Sigmoid colon (tissue), 7 donors: ENCODE data around the gene ADAMTS2. TPM values are rescaled to one million over a fixed set of nuclear protein-coding genes. Genes with fewer than 3 reads are reported as not detected.
A peak's percentile ranks its signal among the peaks of the same experiment; 100 is the strongest.

ENCODE experiments used
- DNase-seq: peaks from one replicate; pipeline ENCODE4 v3.0.0-alpha.2; 2019
- H3K27ac ChIP-seq, 4 donors: fragments of 200-600 bp; sonication (generic); one replicate each; pipeline ENCODE4 v1.5.1; 2016 to 2019; ENCODE audit warnings: mild to moderate bottlenecking in 1 of 4
- H3K27me3 ChIP-seq, 3 donors: fragments of 200-600 bp; sonication (generic); one replicate each; pipeline ENCODE4 v1.5.1; 2019; ENCODE audit warnings: mild to moderate bottlenecking in 1 of 3
- H3K36me3 ChIP-seq, 4 donors: fragments of 200-600 bp; sonication (generic); one replicate each; pipeline ENCODE4 v1.5.1; 2016 to 2019
- H3K4me1 ChIP-seq, 4 donors: fragments of 200-600 bp; sonication (generic); one replicate each; pipeline ENCODE4 v1.5.1; 2017 to 2019
- H3K4me3 ChIP-seq, 4 donors: fragments of 200-600 bp; sonication (generic); one replicate each; pipeline ENCODE4 v1.5.1; 2017 to 2019; ENCODE audit warnings: mild to moderate bottlenecking in 2 of 4, moderate library complexity in 1 of 4
- H3K9me3 ChIP-seq, 4 donors: fragments of 200-600 bp in 3 of 4; sonication (generic) in 3 of 4; one replicate each; pipeline versions ENCODE4 v1.5.1 to v1.6.1; 2013 to 2019
- EP300 ChIP-seq, 4 donors: sonication (generic); formaldehyde crosslinking; IDR thresholded peaks; one replicate each; pipeline ENCODE4 v1.6.1; 2017; ENCODE audit warnings: antibody characterized with exemption in 4 of 4
- POLR2A ChIP-seq, 2 donors: fragments of 450-650 bp; IDR thresholded peaks; one replicate each; pipeline ENCODE4 v1.6.1; 2016; ENCODE audit warnings: antibody characterized with exemption in 2 of 2, mild to moderate bottlenecking in 2 of 2, moderate library complexity in 2 of 2
- POLR2AphosphoS5 ChIP-seq, 4 donors: sonication (generic); formaldehyde crosslinking; IDR thresholded peaks; one replicate each; pipeline ENCODE4 v1.6.1; 2017; ENCODE audit warnings: antibody characterized with exemption in 4 of 4
- WGBS, 2 donors: extraction: QIAGEN DNeasy Blood & Tissue Kit; methylation state at CpG; one replicate each; pipeline ENCODE4 v1.1.7; 2013; 5-methylcytosine and 5-hydroxymethylcytosine counted together
- intact Hi-C: fragments of 100-400 bp; cut with DNase I; formaldehyde crosslinking; loops from one replicate; pipeline ENCODE4 v1.15.1; 2023
- polyA plus RNA-seq, 3 donors: library from polyadenylated mRNA; stranded (reverse); fragments of 200-250 nt; gene quantifications; one replicate each; pipeline ENCODE4 v1.2.3, GENCODE V29; 2013
- total RNA-seq, 4 donors: library from RNA; depleted of rRNA; stranded (reverse); fragments of >200 nt; gene quantifications; one replicate each; pipeline ENCODE4 v1.1.0, GENCODE V29; 2016
- TF ChIP-seq, protein P1 (sequence below), 4 experiments: fragments of 450-650 bp in 3 of 4; fragments of 200-600 bp in 1 of 4; IDR thresholded peaks; one replicate each; pipeline ENCODE4 v1.5.1; 2016 to 2019; ENCODE audit warnings: antibody characterized with exemption in 4 of 4, mild to moderate bottlenecking in 3 of 4, moderate library complexity in 2 of 4
- donor health status: healthy with polysubstance abuse.
- donor health status: Bipolar disorder and iron deficiency.
- donor health status: healthy.

Gene ADAMTS2
- total and polyA plus RNA-seq, 7 donors = 0.69 to 33.2 (median 9.2) TPM

DNA sequence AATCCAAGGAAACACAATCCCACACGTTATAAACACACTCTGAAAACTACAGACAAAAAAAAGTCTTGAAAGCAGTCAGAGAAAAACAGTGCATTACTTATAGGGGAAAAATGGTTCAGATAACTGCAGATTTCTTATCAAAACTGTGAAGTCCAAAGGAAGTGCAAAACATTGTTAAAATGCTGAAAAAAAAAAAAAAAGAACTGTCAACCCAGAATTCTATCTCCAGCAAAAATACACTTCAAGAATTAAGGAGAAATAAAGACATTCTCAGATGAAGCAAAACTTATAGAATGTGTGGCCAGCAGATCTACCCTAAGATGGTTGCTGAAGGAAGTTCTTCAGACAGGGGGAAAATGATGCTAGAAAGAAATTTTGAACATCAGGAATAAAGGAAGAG lies 40.4 kb downstream of the ADAMTS2 start:
- Histone ChIP-seq H3K9me3 (peaks cover 0 to 8% (median 0%) of the 10 kb centered on the region in 4 donors), H3K27me3 (no peaks in the 10 kb centered on the region), H3K36me3 (no peaks in the 10 kb centered on the region), H3K27ac (peak overlapping the region in 1 of 4 donors; percentile 38), H3K4me3 (no peak overlapping the region), H3K4me1 (peaks cover 0 to 13% (median 12%) of the 10 kb centered on the region in 4 donors)
- DNase-seq = no peak
- 78 to 80% methylated on average over 1 of the region's 1 CpG for WGBS, 2 donors
- intact Hi-C loops = no loop called here
- TF ChIP-seq POLR2A (IDR thresholded peaks at IDR 0.05) (no peak), EP300 (IDR thresholded peaks at IDR 0.05) (no peak), POLR2AphosphoS5 (IDR thresholded peaks at IDR 0.05) (no peak)
- TF ChIP-seq, protein P1, sequence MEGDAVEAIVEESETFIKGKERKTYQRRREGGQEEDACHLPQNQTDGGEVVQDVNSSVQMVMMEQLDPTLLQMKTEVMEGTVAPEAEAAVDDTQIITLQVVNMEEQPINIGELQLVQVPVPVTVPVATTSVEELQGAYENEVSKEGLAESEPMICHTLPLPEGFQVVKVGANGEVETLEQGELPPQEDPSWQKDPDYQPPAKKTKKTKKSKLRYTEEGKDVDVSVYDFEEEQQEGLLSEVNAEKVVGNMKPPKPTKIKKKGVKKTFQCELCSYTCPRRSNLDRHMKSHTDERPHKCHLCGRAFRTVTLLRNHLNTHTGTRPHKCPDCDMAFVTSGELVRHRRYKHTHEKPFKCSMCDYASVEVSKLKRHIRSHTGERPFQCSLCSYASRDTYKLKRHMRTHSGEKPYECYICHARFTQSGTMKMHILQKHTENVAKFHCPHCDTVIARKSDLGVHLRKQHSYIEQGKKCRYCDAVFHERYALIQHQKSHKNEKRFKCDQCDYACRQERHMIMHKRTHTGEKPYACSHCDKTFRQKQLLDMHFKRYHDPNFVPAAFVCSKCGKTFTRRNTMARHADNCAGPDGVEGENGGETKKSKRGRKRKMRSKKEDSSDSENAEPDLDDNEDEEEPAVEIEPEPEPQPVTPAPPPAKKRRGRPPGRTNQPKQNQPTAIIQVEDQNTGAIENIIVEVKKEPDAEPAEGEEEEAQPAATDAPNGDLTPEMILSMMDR (IDR thresholded peaks at IDR 0.05) = no peak

DNA sequence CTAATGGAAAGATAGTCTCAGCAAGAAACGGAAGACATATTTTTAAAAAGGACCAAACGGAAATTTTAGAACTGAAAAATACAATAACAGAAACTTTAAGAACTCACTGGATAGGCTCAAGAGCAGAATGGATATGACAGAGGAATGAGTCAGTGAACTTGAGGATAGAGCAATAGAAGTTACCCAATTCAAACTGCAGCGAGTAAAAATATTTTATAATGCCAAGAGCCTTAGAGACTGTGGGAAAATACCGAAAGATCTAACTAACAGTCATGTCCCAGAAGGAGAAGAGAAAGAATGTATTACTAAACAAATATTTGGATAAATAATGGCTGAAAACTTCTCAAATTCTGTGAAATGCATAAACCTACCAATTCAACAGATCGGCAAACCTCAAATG lies 40.8 kb downstream of the ADAMTS2 start:
- H3K27ac ChIP-seq = peak overlapping the region in 2 of 4 donors; percentile 13 to 38
- 88 to 90% methylated on average over 5 of the region's 5 CpGs for WGBS, 2 donors
- intact Hi-C loops = no loop called here
- TF ChIP-seq POLR2AphosphoS5 (IDR thresholded peaks at IDR 0.05) (no peak), EP300 (IDR thresholded peaks at IDR 0.05) (no peak), POLR2A (IDR thresholded peaks at IDR 0.05) (no peak)
- TF ChIP-seq, protein P1 (IDR thresholded peaks at IDR 0.05) = no peak
- H3K4me1 ChIP-seq = peaks cover 0 to 13% (median 12%) of the 10 kb centered on the region in 4 donors
- H3K27me3 ChIP-seq = no peaks in the 10 kb centered on the region
- peaks cover 0 to 8% (median 0%) of the 10 kb centered on the region in 4 donors for H3K9me3 ChIP-seq
- no peaks in the 10 kb centered on the region for H3K36me3 ChIP-seq
- no peak for DNase-seq
- H3K4me3 ChIP-seq = no peak overlapping the region

DNA sequence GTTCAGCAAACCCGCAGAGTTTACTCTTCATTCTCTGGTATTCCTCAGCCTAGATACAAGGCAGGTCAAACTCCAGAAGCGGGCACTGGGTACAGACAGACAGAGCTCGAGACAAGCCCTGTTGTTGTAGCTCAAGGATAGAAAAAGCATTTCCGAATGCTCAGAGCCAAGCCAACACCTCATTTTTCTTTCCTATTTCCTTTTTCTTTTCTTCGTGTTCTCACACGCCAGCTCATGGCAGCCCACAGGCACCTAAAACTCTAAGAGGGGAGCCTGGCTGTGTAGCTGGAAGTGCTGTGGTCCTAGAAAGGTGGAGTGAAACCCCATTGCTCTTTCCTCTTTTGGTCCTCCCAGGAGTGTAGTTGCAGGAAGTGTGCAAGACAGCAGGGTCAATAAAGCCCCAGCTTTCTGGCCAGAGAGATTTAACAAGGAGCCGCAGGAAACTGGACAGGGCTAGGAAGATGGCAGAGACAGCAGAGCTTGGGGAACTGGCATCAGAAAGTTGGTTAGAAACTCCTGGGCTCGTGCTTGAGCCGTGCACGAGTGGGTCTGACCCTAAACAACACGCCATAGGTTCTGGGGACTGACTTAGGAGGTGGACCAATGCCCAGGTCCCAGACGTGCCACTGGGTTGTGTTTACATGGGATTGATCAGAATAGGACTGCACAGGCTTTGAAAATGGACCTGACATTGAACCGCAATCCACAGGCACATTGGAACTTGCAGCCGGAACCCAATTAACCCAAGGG lies 41.6 kb downstream of the ADAMTS2 start:
- Histone ChIP-seq H3K9me3 (peaks cover 0 to 8% (median 0%) of the 10 kb centered on the region in 4 donors), H3K36me3 (no peaks in the 10 kb centered on the region), H3K27me3 (no peaks in the 10 kb centered on the region), H3K4me1 (peaks cover 0 to 13% (median 12%) of the 10 kb centered on the region in 4 donors), H3K27ac (peak overlapping the region in 2 of 4 donors; percentile 13 to 14), H3K4me3 (no peak overlapping the region)
- TF ChIP-seq, protein P1 (IDR thresholded peaks at IDR 0.05) = no peak
- TF ChIP-seq POLR2A (IDR thresholded peaks at IDR 0.05) (no peak), EP300 (IDR thresholded peaks at IDR 0.05) (no peak), POLR2AphosphoS5 (IDR thresholded peaks at IDR 0.05) (no peak)
- DNase-seq = peak; percentile 28
- 87 to 91% methylated on average over 14 of the region's 14 CpGs for WGBS, 2 donors
- intact Hi-C loops = no loop called here

DNA sequence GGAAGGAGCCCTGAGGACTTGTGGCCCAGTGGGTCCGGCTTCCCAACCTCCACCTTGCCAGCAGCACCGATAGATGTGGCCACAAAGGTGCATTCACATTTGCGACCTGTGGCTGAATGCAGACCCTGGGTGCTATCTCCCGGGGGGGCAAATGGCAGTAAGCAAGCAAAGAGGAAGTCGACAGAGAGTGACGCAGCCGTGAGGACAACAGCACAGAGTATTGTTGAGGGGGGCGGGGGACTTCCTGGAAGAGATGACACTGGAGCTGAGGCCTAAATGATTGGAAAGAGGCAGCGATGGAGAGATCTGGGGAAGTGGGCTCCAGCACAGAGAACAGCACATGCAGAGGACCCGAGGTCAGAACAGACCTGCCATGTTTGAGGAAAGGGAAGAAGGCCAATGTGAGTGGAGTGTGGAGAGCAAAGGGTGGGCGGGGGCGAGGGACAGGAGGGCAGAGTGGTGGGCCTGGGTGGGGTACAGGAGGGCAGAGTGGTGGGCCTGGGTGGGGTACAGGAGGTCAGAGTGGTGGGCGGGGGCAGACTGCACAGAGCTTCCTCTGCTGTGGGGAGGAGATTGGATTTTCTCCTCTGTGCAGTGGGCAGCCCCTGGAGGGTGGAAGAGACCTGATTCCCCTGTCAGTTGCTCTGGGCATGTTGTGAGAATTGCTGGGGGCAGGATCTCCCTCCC lies 42.6 kb downstream of the ADAMTS2 start:
- DNase-seq = peak; percentile 56
- 74 to 84% methylated on average over 13 of the region's 13 CpGs for WGBS, 2 donors
- Histone ChIP-seq H3K27ac (no peak overlapping the region), H3K9me3 (peaks cover 0 to 8% (median 0%) of the 10 kb centered on the region in 4 donors), H3K36me3 (no peaks in the 10 kb centered on the region), H3K4me3 (no peak overlapping the region), H3K4me1 (peaks cover 0 to 13% (median 12%) of the 10 kb centered on the region in 4 donors), H3K27me3 (no peaks in the 10 kb centered on the region)
- intact Hi-C loops = no loop called here
- TF ChIP-seq EP300 (IDR thresholded peaks at IDR 0.05) = no peak
- no peak for TF ChIP-seq POLR2A (IDR thresholded peaks at IDR 0.05)
- TF ChIP-seq, protein P1 (IDR thresholded peaks at IDR 0.05) = no peak
- no peak for TF ChIP-seq POLR2AphosphoS5 (IDR thresholded peaks at IDR 0.05)
